H4 (cell line): ENCODE measurements around the gene MRPL36. TPM values are rescaled to one million over a fixed set of nuclear protein-coding genes. Genes with fewer than 3 reads are reported as not detected.

Experiments
- DNase-seq: peaks from one replicate; pipeline ENCODE4 v3.0.0-alpha.2; 2015; ENCODE audit warnings: low spot score
- total RNA-seq: library from RNA; depleted of rRNA; stranded (reverse); fragments of >200 nt; shearing (Covaris generic); gene quantifications from 2 replicates; pipeline ENCODE4 v1.2.3, GENCODE V29; 2014

Gene MRPL36
- total RNA-seq, 1 experiment from 2014 or later: 95.5 TPM

DNA sequence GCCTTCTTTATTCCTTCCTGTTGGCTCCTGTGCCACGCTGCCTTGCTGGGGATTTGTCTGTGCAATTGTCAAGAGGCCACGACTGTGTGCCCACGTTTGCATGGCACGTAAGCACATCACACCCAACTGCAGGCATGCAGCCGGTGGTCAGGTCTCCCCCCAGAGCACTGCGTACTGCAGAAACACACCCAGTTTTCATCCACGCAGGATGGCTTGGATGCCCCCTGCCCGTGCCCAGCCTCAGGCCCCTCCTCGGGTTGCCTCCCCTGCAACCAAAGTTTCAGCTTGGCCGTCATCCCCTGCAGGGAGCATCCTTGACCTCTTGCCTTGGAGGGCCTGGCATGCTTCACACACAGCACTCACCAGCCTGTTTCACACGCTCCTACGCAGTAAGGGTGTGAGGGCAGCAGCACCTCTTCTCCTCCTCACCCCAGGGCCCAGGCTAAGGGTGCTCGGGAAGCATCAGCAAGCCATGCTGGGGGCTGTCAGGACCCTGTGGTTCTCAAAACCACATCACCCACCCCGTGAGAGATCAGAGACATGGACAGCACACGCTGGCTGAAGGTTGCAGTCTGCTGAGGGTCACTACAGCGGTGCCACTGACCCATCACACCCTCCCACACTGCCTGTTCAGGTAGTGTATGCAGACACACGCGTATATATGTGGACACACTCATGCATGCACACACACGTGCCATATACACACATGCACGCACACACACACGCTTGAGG lies 3.1 kb downstream of the MRPL36 start:
- no peak for DNase-seq

DNA sequence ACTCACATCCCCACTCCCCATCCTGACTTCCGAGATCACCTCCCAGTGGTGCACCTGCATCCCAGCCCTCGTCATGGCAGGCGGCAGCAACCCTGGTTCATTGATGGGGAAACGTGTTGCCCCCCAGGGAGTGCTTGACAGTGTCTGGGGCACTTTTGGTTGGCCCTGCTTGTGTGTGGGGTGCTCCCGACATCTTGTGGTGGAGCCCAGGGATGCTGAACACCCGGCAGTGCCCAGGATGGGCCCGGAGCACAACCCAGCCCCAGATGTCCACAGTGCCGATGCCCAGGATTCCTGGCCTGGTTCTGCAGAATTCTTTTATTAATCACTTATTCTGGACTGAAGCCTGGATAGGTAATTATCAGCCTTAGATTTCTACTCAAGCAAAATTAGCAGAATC lies 3.7 kb downstream of the MRPL36 start:
- DNase-seq: no peak

DNA sequence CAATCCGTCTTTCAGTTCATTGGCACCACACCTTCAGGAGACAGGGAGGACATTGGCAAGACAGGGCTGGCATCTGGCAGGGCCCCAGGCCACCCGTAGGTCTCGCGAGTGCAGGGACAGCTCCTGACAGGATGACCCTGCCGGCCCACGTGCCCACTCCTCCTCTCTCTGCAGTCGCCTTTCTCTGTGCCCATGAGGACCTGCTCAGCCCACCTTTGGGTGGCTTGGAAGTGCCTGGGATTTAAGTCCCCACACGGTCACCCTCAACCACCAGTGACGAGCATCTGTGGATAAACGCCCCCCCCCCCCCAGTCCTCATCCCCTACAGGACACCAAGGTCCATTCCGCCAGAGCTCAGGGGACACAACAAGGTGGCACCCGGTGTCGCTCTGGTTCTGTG lies 4.1 kb downstream of the MRPL36 start:
- DNase-seq: no peak

DNA sequence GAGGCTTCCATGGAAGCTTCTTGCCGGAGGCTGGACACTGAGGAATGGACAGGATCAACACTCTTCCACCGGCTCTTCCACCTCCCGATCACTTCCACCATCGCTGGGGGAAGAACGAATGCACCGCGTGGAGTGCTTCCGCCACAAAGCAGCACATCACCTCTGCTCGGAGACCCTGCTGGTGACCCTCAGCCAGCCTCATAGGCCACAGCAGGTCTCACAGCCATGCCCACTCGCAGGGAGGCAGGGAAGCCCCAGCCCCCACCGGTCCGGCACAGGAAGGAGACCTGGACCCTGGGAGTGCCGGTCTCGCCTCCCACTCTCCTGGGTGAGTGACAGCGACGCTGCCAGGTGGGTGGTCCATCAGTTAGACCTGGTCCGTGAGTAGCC lies 4.7 kb downstream of the MRPL36 start:
- DNase-seq: no peak

DNA sequence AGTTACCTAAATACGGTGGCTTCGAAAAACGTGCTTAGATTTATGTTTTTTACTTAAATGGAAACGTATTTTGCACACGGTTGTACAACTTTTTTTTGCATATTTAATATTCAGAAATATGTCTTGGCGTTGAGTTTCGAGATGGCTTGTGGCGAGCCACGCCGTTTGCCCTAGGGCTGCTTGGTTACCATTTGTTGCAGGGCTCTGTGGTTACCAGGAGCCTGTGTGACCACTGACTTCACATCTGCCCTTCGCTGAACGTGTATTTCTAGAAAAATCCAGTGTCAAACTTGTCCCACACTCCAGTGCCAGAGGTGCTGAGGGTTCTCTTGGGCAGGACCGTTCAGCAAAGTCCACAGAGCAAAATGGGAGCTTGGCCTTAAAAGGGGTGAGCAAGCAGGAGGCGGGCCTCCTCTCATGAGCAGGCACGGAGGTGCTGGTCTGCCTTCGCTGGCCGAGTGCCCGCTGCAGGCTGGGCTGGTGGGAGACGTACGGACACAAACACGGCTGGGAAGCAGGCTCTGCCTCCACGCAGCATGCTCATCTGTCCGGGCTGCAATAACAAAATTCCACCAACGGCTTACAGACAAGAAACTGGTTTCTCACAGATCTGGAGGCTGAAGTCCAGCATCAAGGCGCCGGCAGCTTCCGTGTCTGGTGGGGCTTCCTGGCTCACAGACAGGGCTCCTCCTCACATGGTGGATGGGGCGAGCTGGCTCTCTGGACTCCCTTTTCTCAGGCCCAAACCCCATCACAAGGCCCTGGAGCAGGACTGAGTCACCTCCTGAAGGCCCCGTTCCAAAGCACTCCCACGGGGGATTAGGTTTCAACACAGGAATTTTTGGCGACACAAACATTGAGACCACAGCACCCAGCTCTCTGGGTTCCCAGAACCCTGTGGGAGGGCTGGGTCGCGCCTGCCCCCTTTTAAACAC lies 5.4 kb downstream of the MRPL36 start:
- DNase-seq: peak; percentile 90

DNA sequence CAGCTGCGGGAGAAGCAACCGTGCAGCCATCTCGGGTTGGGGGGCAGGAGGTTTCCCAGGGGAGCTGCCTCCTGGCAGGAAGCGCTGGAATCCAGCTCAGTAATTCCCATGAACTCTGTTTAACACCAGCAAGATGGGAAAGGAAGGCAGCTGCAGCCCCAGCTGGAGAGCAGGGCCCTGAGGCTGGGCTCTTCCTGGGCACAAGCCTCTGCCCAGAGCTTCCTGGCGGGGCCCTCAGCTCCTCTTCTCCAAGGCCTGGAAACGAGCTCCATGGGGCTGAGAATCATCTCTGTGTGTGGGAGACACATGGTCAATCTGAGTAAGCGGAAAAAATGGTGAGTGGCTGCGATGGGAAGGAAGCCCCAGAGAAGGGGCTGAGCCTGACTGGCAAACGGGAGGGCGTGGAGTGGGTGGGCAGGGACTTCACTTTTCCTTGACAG lies 6.3 kb downstream of the MRPL36 start:
- no peak for DNase-seq

DNA sequence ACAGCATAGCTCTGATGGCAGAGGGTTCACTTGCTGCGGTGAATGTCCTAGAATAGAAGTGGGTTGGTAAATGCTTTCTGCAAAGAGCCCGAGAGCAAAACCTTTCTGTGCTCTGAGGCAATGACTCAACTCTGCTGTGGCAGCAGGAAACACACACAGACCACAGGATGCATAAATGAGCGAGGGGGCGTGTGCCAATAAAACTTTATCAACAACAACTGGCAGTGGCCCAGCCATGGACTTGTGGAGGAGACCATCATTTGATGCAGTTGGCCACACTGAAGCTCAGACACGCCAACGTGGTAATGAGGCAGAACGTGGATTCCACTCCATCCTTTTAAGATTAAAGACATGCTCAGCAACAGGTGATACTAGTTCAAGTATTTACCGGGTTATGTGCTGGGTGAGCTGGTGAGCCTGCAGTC lies 6.8 kb downstream of the MRPL36 start:
- DNase-seq: peak; percentile 91

DNA sequence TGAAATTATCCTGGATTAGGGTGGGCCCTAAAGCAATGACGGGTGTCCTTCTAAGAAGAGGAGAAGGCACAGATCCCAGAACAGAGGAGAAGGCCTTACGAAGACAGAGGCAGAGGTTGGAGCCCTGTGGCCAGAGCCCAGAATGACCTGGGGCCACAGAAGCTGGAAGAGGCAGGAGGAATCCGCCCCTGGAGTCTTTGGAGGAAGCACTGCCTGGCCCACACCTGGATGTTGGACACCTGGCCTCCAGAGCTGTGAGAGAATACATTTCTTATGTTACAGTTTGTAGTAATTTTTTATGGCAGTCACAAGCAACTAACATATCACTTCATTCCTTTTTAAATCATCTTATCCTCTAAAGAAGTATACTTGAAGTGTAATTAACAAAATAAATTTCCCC lies 8.5 kb downstream of the MRPL36 start:
- no peak for DNase-seq

DNA sequence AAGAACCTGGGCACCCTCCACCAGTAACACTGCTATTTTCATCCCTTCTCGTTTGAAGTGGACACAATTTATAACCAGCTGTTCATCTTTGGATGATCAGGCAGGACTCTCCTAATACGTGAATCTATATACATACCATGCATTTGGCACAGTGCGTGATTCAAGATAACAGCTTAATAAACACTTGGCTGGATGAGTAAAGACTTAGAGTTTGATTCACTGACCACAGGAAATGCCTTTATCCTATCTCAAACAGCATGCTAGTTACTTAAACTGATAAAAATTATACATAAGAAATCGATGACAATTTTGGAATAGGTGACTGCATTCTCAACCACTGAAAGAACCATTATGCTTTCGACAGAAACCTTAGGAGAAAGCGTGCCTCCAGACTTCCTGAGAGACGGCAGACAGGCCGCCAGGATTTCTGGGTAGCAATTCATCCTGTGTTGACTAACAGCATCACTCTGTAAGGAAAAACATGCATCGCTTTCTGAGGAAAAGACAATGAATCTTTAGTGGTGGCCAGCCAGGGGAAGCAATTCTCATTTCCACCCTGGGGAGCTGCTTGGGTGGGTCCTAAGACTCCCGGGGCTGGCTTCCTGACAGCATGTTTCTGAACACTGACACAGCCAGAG lies 9.7 kb downstream of the MRPL36 start:
- DNase-seq: peak; percentile 31

DNA sequence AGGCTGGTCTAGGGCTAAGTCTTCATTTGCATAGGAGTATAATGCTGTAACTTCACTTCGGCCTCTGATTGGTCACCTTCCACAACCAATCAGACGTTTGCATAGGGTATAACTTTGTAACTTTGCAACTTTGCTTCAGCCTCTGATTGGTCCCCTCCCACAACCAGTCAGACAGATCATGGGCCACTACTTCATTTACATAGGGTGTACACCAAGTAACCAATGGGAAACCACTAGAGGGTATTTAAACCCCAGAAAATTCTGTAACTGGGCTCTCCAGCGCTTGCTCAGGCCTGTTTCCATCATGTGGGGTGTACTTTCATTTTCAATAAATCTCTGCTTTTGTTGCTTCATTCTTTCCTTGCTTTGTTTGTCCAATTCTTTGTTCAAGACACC lies 10.2 kb downstream of the MRPL36 start:
- DNase-seq: peak; percentile 82

DNA sequence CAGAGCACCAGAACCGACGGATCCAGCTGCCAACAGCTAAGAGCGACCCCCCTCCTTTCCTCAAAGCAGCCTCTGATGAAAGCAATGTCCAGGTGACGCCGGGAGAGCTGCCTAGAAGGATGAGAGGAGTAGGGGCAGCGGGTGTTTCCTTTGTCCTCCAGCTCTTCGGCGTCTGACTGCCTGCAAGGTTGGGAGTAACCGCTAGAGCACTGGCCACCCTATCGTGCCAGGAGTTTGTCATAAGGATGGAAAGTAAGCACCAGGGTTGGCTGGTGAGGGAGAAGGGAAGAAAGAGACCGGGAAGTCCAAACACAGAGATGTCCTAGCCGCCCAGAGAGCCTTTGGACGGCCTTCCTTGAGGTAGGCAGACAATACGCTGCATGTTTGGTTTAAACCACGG lies 10.8 kb downstream of the MRPL36 start:
- DNase-seq: no peak

DNA sequence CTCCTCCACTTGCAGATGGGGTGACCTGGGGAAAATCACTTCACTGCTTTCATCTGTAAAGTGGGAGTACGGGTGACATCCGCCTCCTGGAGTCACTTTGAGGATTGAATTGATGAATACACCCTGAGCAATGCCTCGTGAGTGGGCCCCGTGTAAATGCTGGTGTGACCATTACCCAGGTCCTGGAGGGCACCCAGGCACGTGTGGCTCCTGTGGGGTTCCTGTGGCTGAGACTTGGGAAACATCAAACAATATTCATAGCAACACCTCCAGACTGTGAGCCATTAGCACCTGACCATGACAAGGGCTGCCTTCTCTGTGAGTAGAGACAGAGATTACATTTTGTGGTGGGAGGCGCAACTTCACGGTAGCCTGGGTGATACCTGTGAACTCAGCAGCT lies 11.4 kb downstream of the MRPL36 start:
- DNase-seq: no peak

DNA sequence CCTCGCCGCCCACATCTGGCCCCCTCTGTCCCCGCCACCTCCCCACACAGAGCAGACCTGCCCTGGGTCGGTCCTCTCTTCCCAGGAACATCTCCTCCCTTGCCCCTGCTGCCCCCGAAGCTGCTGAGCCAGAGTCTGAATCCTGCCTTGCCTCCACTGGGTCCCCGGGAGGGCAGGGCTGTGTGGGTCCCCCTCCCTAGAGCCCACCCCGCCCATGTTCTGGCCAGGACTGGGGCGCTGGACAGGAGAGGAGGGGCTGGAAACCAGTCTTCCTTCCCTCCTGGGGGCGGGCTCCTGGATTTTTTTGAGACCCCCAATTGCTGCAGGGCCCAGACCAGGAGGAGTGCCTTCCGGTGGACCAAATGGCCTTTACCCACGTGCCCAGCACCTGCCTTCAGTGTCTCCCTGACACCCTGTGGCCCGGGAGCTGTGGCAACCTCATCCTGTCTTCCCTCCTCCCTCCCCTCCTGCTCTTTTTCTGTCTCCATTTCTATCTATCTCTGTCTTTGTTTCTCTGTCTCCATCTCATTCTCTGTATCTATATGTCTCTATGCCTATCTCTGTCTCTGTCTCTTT lies 12.1 kb downstream of the MRPL36 start:
- no peak for DNase-seq

DNA sequence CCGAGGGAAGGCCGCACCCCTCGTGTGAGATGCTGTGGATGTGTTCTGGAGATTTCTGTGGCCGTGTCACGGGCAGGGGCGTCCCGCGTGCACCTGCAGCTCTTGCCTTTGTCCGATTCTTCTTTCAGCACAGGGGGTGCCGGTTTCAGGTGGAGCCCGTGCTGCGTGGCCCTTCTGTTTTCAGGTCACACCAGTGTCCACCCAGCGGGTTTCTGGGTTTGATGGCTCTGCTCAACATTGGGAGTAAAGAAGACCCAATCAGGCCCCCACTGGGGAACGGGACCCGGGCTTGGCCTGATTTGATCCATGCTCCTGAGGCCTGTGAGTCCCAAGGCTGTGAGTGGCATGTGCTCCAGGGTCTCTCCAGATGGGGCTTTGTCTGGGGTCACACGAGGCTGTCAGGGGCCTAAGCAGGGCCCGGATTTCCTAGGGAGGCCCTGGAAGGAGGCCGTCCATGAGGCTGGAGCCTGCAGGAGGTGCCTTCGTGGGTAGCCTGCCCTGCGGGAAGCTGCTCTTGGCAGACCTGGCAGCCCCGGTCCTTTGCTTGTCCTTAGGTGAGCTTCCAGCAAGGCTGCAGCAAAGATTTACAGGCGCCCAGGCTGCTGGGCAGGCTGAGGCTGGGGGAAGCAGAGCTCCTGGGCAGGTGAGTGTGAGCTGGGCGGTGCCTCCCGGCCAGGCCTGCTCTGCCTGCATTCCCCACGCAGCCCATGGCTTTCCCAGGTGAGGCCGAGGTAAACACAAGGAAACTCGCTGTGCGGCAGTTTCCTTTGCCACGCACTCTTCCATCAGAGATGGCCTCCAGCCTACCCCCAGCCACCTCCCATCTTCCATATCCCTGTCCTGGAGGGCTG lies 12.8 kb downstream of the MRPL36 start:
- DNase-seq: no peak

DNA sequence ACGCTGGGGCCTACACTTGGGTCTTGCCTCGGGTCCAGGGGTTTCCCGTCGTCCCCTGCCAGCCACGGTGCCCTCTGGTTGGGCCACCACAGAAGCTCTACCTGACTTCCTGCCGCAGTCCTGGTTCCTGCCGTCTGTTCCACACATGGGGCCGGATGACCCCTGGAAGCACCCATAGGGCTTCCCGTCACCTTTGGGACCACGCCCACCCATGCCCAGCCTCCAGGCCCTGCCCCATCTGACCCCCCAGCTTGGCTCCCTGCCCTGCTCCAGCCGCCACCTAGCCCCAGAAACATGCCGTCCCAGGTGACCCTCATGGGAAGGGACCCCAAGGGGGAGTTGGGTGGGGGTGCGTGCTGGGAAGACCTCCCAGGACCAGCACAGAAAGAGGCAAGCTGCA lies 13.7 kb downstream of the MRPL36 start:
- DNase-seq: no peak

DNA sequence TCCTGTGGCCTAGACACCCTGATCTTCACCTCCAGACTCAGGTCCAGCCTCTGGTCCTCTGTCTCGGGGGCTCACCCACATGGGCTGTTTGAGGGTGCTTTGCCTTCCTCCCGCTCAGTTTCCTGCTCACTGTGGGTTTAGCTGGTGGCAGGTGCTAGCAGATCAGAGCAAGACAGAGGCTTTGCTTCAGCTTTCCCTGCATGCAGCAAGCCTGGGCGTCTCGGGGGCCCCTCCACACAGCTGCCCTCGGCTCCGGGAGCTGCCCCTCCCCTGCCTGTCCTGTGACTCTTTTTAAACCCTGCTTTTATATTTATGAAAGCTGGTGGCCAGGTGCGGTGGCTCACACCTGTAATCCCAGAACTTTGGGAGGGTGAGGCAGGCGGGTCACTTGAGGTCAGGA lies 14.6 kb downstream of the MRPL36 start:
- DNase-seq: no peak

DNA sequence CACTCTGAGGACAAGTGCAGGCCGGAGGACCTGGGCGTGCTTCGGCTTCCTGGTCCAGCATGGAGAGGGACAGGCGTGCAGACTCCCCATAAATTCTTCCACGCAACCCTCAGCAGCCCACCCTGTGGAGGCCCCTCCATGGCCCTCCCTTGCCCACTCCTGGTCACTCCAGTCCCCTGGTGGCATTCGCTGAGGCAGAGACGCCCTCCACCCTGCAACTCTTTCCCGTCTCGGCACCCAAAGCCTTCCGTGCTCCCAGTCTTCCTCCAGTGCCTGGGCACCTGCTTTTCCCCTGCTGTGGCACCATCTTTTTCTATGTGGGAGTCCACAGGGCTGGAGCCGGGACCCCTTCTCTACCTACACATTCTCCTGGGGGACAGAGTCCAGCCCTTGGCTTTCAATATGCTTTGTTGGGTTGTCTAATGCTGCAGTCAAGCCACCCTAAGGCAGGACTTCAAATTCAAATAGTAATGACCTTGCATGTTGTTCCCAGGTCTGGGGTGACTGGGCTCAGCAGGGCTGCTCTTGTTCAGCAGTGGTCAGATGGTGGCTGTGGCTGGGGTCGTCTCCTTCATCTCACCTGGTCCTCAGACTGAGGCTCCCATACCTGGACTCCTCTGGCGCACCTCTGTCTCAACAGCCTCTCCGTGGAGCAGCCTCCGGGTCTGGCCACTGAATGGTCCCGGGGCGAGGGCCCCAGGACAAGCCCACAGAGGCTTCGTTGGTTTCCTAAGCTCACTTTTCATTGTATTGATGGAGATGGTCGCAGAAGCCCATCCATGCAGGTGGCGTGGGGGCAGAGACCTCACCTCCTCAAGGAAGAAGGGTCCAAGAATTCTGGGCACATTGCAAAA lies 15.2 kb downstream of the MRPL36 start:
- no peak for DNase-seq

DNA sequence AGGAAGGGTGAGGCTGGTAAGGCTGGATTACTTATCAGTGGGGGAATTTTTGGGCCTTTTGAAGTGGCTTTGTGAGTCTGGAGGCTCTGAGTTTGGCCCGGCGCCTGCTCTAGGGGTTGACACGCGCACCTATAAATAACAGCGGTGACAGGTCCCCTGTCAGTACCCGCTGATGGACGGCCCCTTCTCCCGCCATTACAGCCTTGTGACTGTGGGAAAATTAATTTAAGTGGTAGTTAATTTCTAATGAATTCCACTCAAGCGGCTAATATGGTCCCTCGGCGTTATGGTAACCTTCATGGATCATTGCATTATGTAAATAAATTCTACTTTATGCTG lies 16.5 kb downstream of the MRPL36 start:
- DNase-seq: no peak

DNA sequence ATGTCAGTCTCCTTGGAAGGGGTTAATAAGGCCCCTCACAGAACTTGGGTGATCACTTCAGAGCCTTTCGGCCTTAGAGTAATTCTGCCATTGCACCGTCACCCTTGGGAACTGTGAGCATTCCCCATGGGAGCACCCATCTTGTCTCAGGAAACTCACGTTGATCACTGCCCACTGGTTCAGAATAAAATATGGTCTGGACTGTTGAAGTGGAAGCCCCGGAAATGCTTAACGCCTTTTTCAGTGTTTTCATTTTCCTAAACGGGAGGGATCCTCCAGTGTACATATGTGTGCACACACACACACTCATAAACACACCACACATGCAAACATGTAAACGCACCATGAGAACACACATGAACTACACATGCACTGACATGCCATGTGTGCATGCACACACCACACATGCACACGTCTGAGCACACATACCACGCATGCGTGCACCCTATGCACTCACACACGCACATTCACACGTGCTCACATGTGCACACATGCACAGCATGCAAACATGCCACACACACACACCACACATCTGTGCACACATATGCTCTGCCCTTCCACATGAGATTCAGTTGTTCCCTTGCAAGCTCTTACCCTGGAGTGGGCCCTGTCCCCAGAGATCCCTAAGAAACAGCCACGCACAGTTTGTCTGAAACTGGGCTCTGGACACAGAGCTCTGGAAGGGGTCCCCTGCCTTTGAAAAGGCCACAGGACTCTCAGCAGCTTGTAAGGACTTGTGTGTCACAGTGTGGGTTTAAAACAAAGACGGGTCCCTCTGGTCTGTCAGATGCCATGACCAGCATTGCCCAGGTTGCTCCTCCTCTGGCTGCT lies 17.0 kb downstream of the MRPL36 start:
- DNase-seq: no peak
